Stimulated activated CD8-positive, alpha-beta memory T cell treated with anti-CD3 and anti-CD28 coated beads, Interleukin-12 subunit alpha, Interleukin-12 subunit beta, amount 100 ng/mL, for 1 hour (primary cell): ENCODE results near the gene PPP1R26.
"Not testable (repeated sequence)": the region's sequence is repeated elsewhere in the genome, so short reads cannot be mapped to it uniquely, and the experiment has no call there.

ENCODE experiments used
- DNase-seq: peaks from one replicate; pipeline ENCODE4 v3.0.0-alpha.2; 2020; ENCODE audit warnings: low read depth

Gene PPP1R26

DNA sequence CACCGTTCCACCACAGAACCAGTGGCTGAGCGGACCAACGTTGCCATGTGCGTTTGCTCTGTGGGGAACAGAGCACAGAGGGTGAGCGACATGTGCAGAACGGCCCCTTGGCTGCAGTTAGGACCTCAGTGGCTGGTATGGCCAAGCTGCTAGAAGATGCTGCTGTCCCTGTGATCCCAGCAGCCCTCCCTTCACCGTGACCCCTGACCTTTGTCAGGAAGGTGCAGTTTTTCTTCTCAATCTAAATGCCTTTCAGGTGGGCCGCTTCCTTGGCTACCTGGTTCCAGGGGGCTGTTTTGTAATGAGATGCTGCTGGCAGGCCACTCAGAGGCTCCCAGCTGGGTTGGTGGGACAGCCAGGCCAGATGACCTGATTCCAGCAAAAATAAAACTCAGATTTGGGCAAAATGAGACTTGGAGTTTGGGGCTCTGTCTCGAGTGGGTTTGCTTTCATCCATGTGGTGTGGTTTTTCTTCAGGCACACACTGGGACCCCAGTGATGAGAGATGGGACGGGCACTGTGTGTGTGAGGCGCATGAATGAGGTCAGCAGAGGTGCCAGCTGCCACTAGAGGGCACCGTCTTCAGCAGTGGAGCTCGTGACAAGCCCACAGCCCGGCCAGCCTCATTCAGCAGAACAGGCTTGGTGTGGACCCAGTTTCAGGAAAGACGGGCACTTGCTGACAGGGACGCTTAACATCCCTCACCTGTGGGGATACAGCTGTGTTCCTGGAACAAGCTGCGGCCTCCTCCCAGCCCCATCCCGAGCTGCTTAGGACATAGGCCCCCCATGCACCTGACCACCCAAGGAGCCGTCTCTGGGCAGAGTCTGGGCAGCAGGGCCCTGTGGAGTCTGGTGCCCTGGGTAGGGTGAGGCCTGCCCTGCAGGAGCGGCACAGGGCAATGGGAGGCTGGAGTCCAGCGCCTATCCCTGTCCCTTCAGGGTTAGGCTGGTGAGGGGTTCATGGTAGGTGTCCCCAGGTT, 25.0 kb downstream of the PPP1R26 start:
- peak; percentile 28 for DNase-seq

DNA sequence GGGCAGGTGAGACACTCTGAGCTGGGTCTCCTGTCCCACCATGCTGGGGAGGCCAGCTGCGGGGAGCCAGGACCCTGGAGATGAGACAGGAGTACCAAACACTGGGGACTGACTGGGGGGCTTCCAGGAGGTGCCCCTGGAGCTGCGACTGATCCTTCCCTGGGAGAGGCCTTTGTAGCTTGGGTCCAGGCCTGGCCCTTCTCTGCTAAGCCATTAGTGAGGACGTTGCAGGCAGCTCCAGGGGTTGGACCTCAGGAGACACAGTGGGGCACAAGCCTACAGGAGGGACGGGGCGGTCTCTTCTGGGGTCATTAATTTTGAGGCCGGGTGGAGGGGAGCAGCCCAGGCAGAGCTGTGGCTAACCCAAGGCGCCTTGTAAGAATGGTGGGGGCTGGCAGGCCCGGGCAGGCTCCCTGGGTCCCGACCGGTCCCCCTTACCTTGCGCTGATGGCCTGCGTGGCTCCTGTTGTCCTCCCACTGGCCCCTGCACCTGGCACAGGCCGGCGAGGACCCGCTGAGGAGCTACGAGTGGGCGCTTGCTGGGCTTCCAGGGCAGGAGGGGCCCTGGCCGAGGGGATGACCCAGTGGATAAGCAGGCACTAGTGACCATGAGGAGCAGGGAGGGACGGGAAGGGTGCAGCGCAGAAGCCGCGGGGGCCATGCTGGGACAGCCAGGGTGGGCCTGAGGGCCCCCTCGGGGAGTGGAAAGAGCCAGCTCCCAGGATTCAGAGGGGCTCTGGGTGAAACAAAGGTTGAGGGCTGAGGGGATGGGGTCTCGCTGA, 26.0 kb downstream of the PPP1R26 start:
- no peak for DNase-seq

DNA sequence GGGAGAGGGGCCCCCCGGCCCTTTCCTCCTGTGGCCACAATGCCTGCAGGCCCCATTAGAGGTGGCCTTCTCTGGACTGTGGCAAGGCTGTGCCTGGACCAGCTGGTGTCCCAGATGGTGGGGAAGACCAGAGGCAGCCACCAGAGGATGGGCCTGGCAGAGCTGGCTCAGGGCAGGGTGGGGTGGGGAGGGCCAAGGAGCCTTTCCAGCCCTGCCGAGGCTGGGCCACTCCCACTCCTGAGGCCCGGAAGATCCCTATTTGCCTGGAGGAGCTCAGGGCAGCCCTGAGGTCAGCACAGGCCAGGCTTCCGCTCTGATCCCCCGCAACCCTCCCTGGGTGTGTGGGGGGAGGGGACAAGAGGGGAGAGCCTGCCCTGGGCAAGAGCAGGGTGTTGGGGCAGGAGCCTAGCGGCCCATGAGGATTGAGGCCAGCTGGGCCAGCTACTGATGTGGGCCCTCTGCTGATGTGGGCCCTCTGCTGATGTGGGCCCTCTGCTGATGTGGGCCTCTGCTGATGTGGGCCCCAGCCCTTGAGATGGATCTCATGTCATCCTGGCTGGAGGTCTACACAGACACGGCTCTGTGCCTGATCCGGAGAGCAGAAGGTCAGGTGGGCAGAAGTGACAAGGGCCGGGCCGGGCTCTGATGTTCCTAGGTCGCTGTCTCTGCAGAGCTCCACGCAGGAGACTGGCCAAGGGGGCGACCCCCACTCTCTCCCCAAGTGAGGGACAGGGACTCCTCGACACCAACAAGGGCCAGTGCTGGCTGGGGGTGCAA, 26.9 kb downstream of the PPP1R26 start:
- DNase-seq: no peak

DNA sequence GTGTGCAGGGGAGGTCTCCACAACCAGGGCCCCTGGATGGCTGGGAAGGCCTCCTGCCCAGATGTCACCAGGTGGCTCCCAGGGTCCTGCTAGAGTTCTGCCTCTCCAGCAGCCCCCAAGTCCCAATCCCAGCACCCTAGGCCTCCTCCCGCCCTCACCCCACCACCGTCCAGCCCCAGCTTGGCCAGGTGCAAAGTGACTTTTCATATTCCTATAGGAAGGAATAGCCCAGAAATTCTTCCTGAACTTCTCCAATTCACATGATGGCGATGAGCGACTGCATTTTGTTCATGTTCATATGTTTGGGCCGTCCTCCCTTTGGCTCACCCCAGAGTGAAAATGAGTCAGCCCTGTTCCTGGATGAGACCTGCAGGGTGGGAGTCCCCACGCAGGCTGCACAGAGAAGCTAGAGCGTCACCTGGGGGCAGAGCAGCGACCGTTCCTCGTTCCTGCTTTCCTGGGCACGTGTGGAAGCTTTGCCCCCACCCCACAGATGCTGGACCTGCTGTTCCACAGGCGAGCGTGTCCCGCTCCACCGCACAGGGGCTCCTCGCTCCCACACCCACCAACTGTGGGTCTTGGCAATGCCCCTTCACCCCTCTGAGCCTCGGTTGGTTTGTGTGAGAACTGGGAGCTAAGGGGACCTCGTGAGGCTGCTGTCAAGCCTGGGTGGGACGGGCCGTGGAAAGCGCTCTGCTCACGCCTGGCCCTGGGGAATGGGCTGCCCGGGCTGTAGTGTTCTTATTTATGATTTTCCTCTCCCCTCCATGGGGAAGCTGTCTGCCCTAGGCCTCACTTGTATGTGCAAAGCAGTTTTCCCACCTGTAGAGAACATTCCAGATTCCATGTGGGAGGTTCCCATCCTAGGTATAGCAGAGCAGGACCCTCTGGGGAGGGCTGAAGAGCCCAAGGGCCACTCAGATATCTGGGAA, 27.8 kb downstream of the PPP1R26 start:
- DNase-seq: no peak

DNA sequence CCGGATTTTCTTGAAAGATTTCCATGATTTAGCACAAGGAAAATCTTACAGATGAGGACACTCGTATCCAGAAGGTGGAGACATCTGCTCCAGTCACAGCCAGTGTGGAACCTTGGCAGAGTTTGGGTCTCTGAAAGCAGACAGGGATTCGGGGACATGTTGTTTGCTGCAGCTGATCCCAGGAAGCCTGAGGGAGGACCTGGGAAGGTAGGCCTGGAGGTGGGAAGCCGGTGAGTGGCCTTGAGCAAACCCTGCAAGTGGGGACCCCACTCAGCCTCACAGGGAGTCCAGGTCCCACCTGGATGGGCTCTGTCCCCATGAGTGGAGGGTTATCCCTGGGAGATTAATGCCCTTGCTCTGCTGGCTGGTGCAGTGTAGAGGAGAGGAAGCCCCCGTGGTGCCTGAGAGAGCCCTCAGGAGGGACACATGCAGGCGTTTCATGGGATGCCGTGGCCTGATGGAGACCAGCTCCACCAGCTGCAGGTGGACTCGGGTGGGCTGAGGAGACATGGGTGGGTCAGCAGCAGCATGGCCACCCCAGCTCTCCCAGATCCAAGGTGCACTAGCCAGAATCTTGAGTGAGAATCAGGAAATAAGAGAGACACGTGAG, 28.7 kb downstream of the PPP1R26 start:
- DNase-seq: no peak

DNA sequence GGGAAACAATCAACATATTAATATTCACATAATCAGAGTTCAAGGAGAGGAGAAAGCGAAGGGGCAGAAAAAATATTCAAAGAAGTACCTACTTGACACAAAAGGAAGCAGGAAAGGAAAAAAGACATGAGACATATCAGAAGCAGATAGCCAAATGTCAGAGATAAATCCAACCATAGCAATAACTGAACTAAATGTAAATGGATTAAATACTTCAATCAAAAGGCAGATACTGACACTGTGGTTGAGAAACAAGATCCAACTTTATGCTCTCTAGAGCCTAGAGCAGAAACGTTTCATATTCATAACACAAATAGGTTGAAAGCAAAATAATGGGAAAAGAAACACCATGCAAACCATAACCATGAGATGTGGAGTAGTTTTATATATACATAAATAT, 29.9 kb downstream of the PPP1R26 start:
- no peak for DNase-seq

DNA sequence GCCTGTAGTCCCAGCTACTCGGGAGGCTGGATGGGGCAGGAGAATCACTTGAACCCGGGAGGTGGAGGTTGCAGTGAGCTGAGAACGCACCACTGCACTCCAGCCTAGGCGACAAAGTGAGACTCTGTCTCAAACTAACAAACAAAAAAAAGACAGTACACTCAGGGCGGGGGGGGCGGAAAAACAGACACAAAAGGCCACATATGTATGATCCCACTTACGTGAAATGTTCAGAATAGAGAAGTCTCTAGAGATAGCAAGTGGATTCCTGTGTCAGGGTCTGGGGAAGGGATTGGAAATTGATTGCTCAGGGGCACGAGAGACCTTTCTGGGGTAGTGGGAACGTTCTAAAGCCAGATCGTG, 32.6 kb downstream of the PPP1R26 start:
- DNase-seq: no peak

DNA sequence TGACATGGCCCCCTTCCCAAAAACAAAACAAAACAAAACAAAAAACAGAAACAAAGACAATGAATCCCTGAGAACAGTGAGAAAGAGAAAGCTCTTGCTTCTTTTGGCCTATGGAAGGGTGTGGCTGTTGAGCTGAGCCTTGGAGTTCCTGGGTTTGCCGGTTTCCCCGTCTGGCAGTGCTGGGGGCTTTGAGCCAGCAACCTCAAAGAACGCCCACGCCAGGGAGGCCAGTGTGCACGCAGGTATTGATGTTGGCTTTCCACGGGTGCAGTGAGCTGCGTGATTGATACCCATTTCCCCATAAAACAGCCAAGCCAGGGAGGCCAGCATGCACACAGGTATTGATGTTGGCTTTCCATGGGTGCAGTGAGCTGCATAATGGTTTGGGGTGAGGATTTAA, 33.3 kb downstream of the PPP1R26 start:
- DNase-seq: no peak

DNA sequence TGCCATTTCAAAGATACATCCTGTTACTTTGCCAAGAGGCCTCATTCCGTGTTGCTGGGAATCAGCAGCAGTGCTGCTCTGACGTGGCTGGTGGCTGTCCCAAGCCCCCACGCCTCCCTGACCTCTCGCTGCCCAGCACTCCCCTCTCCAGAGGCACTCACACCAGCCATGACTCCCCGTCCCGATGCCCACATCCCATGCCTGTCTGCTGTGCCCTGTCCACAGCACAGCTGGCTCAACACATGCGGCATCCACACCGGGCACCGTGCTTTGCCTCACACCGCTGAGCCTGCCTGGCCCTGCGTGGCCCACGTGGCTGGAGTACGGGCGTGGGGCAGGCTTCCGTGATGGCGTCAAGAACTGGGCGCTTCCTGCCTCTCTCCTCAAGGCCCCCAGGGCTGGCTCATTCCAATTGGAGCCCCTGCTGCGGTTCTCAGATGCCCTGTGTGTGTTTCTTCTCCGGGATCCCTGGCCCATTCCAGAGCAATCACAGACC, 33.8 kb downstream of the PPP1R26 start:
- DNase-seq: no peak

DNA sequence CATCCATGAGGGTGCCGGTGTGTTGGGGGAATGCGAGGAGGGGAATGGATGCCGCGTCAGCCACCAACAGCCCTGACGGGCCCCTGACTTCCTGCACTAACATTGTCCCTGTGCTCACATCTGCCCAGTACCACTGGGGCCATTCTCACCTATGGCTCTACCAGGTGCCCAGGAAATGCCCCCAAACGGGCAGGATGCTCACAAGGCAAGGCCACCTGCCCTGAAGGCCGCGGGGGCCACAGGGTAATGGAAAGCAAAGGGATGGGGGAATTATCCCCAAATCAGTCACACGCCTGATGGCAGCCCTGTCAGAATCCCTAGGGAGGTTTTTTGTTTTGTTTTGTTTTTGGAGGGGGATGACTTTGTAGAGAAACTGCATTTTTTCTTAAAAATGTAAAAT, 34.3 kb downstream of the PPP1R26 start:
- not testable (repeated sequence) for DNase-seq

DNA sequence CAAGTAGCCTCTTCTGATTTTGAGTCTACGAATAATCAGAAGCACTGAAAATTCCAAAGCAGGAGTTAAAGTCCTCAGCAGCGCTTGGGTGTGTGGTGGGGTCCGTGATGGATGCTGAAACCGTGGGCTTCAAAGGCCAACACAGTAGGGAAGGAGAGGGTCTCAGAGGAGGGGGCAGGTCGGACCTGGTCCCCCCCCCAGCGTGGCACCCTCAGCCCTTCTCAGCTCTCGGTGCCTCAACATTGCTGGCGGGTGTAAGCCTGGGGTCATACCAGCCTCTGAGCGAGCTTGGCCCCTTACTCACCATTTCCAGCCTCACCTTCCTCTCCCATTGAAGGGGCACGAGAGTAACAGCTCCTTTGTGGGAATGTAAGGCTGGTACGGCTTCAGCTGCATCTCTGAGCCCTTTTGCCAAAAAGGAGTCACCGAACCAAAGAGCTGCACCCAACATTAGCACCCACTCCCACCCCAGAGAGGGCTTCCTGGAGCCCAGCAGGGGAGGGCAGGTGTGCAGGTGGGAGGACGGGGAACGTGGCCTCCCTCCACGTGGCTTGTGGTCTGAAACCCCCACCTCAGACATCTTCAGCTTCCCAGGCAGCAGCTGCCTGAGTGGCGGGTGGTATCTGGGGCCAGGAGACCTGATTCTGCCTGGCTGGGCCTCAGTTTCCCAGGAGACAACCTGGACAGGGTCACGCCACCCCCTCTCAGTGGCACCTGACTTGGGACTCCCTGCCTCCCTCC, 34.9 kb downstream of the PPP1R26 start:
- no peak for DNase-seq

DNA sequence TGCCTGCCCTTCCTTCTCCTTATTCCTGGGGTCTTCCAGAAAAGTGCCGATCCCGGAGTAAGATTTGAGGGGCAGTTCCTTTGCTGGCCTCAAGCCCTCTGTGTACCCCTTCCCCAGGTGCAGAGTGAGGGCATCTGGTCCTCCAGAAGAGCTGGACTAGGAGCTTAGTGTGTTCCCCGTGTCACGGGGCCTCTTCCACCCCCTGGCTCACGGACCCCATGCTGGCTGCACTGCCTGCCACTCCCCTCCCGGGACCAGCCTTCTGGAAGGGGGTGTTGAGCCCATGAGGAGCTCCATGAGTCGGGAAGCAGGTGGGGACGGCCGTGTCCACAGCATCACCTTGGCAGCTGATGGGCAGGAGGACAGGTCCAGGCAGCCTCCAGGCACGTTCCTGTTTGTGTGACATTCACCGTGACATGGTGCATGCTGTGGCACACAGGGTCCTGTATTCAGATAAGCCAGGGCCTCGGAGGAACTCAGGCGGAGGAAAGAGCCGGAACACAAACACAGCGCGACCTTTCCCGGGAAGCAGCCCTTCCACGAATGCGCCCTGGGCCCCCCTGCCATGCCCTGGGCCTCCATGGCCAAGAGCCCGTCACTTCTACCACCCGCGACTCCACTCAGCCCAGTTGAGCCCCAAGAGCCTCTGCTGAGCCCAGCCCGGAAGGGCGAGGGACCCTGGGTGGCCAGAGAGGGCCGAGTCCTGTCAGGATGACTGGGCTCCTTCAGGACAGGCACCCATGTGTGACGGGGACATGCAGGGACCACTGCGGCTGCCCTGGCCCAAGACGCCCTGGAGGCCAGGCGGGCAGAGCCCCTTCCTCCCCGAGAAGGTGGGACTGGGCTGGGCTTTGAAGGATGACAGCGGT, 35.7 kb downstream of the PPP1R26 start:
- no peak for DNase-seq

DNA sequence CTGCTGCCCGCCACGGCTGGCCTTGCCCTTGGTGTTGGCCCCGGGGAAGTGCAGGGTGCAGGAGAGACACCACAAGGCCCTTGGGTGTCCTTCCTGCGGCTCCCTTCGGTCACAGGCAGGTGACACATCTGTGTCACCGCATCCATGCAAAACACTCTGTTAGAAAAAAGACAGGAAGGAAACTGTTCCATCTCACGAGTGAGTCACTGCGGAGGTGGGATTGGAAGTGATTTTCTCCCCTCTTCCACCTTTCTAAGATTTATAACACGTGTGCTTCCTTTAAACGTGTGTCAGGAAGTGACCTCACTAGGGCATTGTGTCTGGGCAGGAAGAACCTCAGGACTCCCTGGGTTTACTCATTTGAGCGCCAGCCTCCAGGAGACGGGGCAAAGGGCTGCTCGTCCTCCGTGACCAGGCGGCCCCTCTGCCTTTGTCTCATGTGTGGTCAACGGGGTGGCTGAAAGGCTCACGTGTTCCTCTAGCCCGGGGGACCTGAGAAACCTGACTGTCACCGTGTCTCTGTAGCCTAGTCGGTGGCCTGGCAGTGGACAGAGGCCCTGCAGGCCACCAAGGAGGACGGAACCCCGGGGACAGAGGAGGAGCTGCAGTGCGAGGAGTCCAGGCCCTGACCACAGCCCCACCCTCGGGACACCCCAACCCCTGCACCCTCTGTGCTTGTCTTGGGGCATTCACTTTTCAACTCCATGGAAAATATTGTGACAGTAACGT, 36.7 kb downstream of the PPP1R26 start:
- DNase-seq: no peak

DNA sequence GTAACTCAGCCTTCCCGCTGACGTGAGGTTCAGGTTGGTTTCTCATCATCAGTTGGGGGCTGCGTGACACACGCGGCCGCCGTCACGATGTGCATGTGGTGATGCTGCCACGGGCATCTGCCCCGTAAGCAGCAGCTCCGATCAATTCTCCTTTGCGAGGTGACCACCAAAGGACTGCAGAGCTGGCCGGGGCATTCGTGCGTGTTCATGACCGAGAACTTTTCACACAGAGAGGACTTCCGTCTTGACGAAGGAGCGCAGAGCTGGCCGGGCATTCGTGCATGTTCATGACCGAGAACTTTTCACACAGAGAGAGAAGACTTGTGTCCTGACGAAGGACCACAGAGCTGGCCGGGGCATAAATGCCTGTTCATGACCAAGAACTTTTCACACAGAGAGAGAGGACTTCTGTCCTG, 37.8 kb downstream of the PPP1R26 start:
- no peak for DNase-seq

DNA sequence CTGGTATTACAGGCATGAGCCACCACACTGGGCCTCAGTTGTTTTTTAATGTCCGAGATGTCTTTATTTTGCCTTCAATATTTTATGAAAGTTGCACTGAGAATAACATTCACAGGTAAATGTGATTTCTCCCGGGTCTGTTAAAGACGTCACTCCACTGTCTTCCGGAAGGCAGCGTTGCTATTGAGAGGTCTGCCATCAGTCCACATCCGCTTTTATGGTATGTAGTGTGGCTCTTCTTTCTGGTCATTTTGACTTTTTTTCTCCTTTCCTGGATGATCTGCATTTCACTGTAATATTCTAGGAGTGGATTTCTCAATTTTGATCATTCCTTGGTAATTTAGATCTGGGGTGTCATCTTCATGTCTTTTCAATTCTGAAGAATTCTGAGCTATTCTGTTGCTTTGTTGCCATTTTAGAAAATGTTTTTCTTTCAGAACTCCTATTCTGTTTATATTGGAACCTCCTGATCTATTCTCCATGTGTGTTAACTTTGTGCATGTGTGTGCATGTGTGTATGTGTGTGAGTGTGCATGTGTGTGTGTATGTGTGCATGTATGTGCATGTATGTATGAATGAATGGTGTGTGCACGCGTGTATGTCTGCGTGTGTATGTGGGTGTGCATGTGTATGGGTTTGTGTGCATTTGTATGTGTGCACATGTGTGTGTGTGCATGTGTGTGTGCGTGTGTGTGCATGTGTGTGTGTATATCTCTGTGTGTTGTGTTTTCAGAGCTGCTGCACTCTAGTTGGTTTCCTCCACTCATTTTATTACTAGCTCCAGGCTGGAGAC, 39.8 kb downstream of the PPP1R26 start:
- no peak for DNase-seq

DNA sequence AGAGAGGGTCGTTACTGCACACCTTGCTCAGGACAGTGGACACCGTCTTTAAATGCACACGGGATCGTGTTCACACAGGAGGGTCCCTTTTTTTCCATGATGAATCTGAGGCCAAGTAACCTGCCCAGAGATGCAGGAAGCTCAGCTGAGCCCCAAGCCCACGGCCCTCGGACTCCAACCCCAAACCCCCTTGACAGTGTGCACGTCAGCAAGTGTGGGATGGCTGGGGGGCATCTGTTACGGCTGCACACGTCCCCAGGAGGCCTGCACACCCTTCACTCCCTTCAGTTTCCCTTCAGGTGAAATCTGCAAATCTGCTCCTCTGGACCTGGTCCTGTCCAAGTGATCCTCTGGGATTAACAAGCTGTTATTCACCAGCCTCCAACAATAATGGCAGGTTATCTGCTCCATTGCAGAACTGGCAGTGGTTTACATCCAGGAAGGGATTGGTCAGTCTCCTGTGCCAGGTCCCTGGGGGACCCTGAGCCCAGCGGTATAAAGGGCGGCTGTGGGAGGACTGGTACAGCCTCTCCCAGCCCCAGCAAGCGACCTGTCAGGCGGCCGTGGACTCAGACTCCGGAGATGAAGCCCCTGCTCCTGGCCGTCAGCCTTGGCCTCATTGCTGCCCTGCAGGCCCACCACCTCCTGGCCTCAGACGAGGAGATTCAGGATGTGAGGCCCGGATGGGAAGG, 41.5 kb downstream of the PPP1R26 start, which contains the start of gene LCN1:
TSS of gene LCN1 (plus strand) at position 525 of the 692 bp plus-strand sequence. CDS start at position 583, 58 bp downstream.
- no peak for DNase-seq
